Measurements from ENCODE around the gene NEDD9.
A peak's percentile ranks its signal among the peaks of the same experiment; 100 is the strongest.

Gene NEDD9

DNA sequence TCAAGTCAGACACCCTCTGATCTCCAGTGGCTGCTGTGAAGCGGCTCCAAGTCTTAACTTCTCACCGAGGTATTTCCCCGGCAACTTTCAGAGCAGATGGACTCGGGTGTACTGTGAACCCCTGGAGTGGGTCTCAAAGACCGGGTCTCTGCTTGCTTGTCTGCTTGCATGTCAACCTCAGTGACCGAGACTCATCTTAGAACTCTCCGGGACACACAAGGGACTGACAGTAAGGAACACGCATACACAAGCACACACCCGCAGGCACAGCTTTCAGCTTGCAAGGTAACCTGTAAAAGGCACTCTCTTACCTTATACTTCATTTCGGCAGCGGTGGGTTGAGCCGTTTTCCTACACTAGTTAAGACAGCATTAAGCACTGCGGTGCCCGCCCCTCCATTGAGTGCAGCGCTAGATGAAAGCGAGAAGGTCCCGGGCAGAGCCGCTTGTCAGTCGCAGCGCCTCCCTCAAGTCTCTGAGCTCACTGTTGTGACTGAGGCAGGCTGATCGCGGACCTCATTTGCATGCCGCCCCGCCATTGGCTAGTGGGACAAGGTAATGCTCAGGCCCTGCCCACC lies at the start of gene NEDD9:
Gene NEDD9, minus strand, starts transcription at position 476 of the 577 bp plus-strand sequence. Its CDS starts 153 bp downstream, at position 323.
- Histone ChIP-seq H3K4me3 (ENCODE audit: severe bottlenecking) (peak within 1 kb of the TSS; percentile 43), H3K27me3 (ENCODE audit: insufficient read depth, poor library complexity, severe bottlenecking) (no peaks in the 10 kb centered on the region), H3K9me3 (ENCODE audit: severe bottlenecking) (no peaks in the 10 kb centered on the region), H3K4me1 (ENCODE audit: insufficient read depth, poor library complexity, severe bottlenecking) (peaks cover 24% of the 10 kb centered on the region), H3K36me3 (ENCODE audit: low read depth) (no peaks in the 10 kb centered on the region), H3K27ac (ENCODE audit: poor library complexity, severe bottlenecking) (peak within 1 kb of the TSS; percentile 63)
- DNase-seq (ENCODE audit: low spot score) (peak; percentile 96), ATAC-seq (ENCODE audit: low read depth) (peak; percentile 93)
- TF ChIP-seq, protein P1, sequence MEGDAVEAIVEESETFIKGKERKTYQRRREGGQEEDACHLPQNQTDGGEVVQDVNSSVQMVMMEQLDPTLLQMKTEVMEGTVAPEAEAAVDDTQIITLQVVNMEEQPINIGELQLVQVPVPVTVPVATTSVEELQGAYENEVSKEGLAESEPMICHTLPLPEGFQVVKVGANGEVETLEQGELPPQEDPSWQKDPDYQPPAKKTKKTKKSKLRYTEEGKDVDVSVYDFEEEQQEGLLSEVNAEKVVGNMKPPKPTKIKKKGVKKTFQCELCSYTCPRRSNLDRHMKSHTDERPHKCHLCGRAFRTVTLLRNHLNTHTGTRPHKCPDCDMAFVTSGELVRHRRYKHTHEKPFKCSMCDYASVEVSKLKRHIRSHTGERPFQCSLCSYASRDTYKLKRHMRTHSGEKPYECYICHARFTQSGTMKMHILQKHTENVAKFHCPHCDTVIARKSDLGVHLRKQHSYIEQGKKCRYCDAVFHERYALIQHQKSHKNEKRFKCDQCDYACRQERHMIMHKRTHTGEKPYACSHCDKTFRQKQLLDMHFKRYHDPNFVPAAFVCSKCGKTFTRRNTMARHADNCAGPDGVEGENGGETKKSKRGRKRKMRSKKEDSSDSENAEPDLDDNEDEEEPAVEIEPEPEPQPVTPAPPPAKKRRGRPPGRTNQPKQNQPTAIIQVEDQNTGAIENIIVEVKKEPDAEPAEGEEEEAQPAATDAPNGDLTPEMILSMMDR (IDR thresholded peaks at IDR 0.05; ENCODE audit: poor library complexity, severe bottlenecking): no peak

GRCh38 chr6:11282245-11282644 lies 49.8 kb upstream of the NEDD9 start:
- Histone ChIP-seq H3K27me3 (ENCODE audit: insufficient read depth, poor library complexity, severe bottlenecking) (no peaks in the 10 kb centered on the region), H3K36me3 (ENCODE audit: low read depth) (no peaks in the 10 kb centered on the region), H3K27ac (ENCODE audit: poor library complexity, severe bottlenecking) (no peak overlapping the region), H3K4me3 (ENCODE audit: severe bottlenecking) (no peak overlapping the region), H3K4me1 (ENCODE audit: insufficient read depth, poor library complexity, severe bottlenecking) (peaks cover 6% of the 10 kb centered on the region), H3K9me3 (ENCODE audit: severe bottlenecking) (no peaks in the 10 kb centered on the region)
- DNase-seq (ENCODE audit: low spot score): no peak
- TF ChIP-seq, protein P1 (IDR thresholded peaks at IDR 0.05; ENCODE audit: poor library complexity, severe bottlenecking): no peak
- ATAC-seq (ENCODE audit: low read depth): no peak

GRCh38 chr6:11280394-11280793 lies 47.9 kb upstream of the NEDD9 start:
- Histone ChIP-seq H3K27me3 (ENCODE audit: insufficient read depth, poor library complexity, severe bottlenecking) (no peaks in the 10 kb centered on the region), H3K9me3 (ENCODE audit: severe bottlenecking) (no peaks in the 10 kb centered on the region), H3K4me1 (ENCODE audit: insufficient read depth, poor library complexity, severe bottlenecking) (peaks cover 10% of the 10 kb centered on the region), H3K4me3 (ENCODE audit: severe bottlenecking) (no peak overlapping the region), H3K36me3 (ENCODE audit: low read depth) (no peaks in the 10 kb centered on the region), H3K27ac (ENCODE audit: poor library complexity, severe bottlenecking) (no peak overlapping the region)
- DNase-seq (ENCODE audit: low spot score) (no peak), ATAC-seq (ENCODE audit: low read depth) (no peak)
- TF ChIP-seq, protein P1 (IDR thresholded peaks at IDR 0.05; ENCODE audit: poor library complexity, severe bottlenecking): no peak

GRCh38 chr6:11279284-11279689 lies 46.8 kb upstream of the NEDD9 start:
- Histone ChIP-seq H3K4me3 (ENCODE audit: severe bottlenecking) (no peak overlapping the region), H3K27me3 (ENCODE audit: insufficient read depth, poor library complexity, severe bottlenecking) (no peaks in the 10 kb centered on the region), H3K4me1 (ENCODE audit: insufficient read depth, poor library complexity, severe bottlenecking) (peaks cover 10% of the 10 kb centered on the region), H3K27ac (ENCODE audit: poor library complexity, severe bottlenecking) (no peak overlapping the region), H3K9me3 (ENCODE audit: severe bottlenecking) (no peaks in the 10 kb centered on the region), H3K36me3 (ENCODE audit: low read depth) (no peaks in the 10 kb centered on the region)
- ATAC-seq (ENCODE audit: low read depth): no peak
- TF ChIP-seq, protein P1 (IDR thresholded peaks at IDR 0.05; ENCODE audit: poor library complexity, severe bottlenecking): no peak
- no peak for DNase-seq (ENCODE audit: low spot score)

DNA sequence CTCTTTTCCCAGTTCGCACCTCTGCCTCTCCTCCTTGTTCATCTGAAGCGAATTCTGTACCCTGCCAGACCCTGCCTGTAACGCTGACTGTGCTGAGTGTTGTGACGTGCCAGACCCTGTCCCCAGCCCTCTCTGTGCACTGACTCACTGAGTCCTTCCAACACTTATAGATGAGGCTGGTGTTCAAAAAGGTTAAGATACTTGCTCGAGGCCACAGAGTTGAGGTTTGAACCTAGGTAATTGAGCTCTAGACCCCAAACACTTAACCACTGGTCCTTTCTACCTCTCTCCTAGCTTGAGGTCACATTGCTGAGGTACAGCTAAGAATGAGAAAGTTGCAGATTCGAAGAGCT lies 45.7 kb upstream of the NEDD9 start:
- TF ChIP-seq, protein P1 (IDR thresholded peaks at IDR 0.05; ENCODE audit: poor library complexity, severe bottlenecking): no peak
- Histone ChIP-seq H3K27me3 (ENCODE audit: insufficient read depth, poor library complexity, severe bottlenecking) (no peaks in the 10 kb centered on the region), H3K36me3 (ENCODE audit: low read depth) (no peaks in the 10 kb centered on the region), H3K27ac (ENCODE audit: poor library complexity, severe bottlenecking) (peak overlapping the region; percentile 49), H3K4me1 (ENCODE audit: insufficient read depth, poor library complexity, severe bottlenecking) (peaks cover 10% of the 10 kb centered on the region), H3K4me3 (ENCODE audit: severe bottlenecking) (no peak overlapping the region), H3K9me3 (ENCODE audit: severe bottlenecking) (no peaks in the 10 kb centered on the region)
- ATAC-seq (ENCODE audit: low read depth) (no peak), DNase-seq (ENCODE audit: low spot score) (no peak)
